PC-3 (cell line): ENCODE results near the gene GRIK1. TPM values are rescaled to one million over a fixed set of nuclear protein-coding genes. Genes with fewer than 3 reads are reported as not detected.
A peak's percentile ranks its signal among the peaks of the same experiment; 100 is the strongest.

Experiments used
- ATAC-seq: fragments of 200-7000 bp; cut with Tn5 transposase; 2 replicates; pipeline ENCODE4 v1.9.1; 2020; ENCODE audit warnings: mild to moderate bottlenecking, moderate library complexity
- BruUV-seq: library from RNA; stranded (reverse); fragments of 400-500 nt; replicated peaks from 2 replicates; lab custom pipeline; 2021; lab: Mats Ljungman, UMichigan
- CTCF ChIA-PET: fragments of 300-600 bp; sonication (Branson Sonifier 250); formaldehyde crosslinking; loops from one replicate; lab custom pipeline; 2022; ENCODE audit warnings: antibody characterized with exemption; lab: Charles Lee
- POLR2A ChIA-PET: fragments of 300-600 bp; sonication (Branson Sonifier 250); formaldehyde crosslinking; loops from one replicate; lab custom pipeline; 2022; ENCODE audit warnings: antibody characterized with exemption; ENCODE audit not compliant: unreplicated experiment; lab: Charles Lee
- DNase-seq: peaks from one replicate; pipeline ENCODE4 v3.0.0-alpha.2; 2015
- H2AFZ ChIP-seq: fragments of 300-600 bp; sonication (generic); 2 replicates; pipeline ENCODE4 v1.6.0; 2016; ENCODE audit warnings: antibody characterized with exemption, low read length
- H3F3A ChIP-seq: fragments of 300-600 bp; sonication (generic); one replicate; pipeline ENCODE4 v1.6.0; 2017; ENCODE audit warnings: antibody characterized with exemption, low read length, control low read depth, mild to moderate bottlenecking; ENCODE audit not compliant: unreplicated experiment
- H3K27ac ChIP-seq: fragments of 300-600 bp; sonication (generic); 2 replicates; pipeline ENCODE4 v1.5.1; 2016; ENCODE audit warnings: mild to moderate bottlenecking, low read length
- H3K27me3 ChIP-seq: fragments of 300-600 bp; sonication (generic); 2 replicates; pipeline ENCODE4 v1.6.1; 2016; ENCODE audit warnings: low read length, mixed read lengths
- H3K36me3 ChIP-seq: fragments of 300-600 bp; sonication (generic); 2 replicates; pipeline ENCODE4 v1.6.1; 2016; ENCODE audit warnings: low read depth, mixed run types, low read length, mixed read lengths
- H3K4me1 ChIP-seq: fragments of 300-600 bp; sonication (generic); 2 replicates; pipeline ENCODE4 v1.5.1; 2016; ENCODE audit warnings: low read length; ENCODE audit not compliant: insufficient read depth
- H3K4me2 ChIP-seq: fragments of 300-600 bp; sonication (generic); 2 replicates; pipeline ENCODE4 v1.6.0; 2016; ENCODE audit warnings: low read length
- H3K4me3 ChIP-seq: fragments of 300-600 bp; sonication (generic); 2 replicates; pipeline ENCODE4 v1.5.1; 2016; ENCODE audit warnings: mild to moderate bottlenecking, low read length, mixed read lengths
- H3K79me2 ChIP-seq: fragments of 300-600 bp; sonication (generic); 2 replicates; pipeline ENCODE4 v1.6.1; 2017; ENCODE audit warnings: low read length, mixed read lengths
- H3K9ac ChIP-seq: fragments of 300-600 bp; sonication (generic); 2 replicates; pipeline ENCODE4 v1.6.0; 2016; ENCODE audit warnings: mild to moderate bottlenecking, low read length
- H3K9me2 ChIP-seq: fragments of 300-600 bp; sonication (generic); replicated peaks from 2 replicates; pipeline ENCODE4 v1.6.1; 2016; ENCODE audit warnings: mixed run types, low read length, mixed read lengths
- H3K9me3 ChIP-seq: fragments of 300-600 bp; sonication (generic); 2 replicates; pipeline ENCODE4 v1.6.1; 2016; ENCODE audit warnings: low read length, mixed read lengths
- H4K20me1 ChIP-seq: fragments of 300-600 bp; sonication (generic); 2 replicates; pipeline ENCODE4 v1.6.1; 2016; ENCODE audit warnings: low read length, mixed read lengths
- EZH2 ChIP-seq: fragments of 300-600 bp; sonication (generic); IDR thresholded peaks from one replicate; pipeline ENCODE4 v1.6.1; 2017; ENCODE audit warnings: antibody characterized with exemption, mild to moderate bottlenecking, low read length; ENCODE audit not compliant: unreplicated experiment
- EZH2phosphoT487 ChIP-seq: fragments of 300-600 bp; sonication (generic); IDR thresholded peaks from 2 replicates; pipeline ENCODE4 v1.6.1; 2018; ENCODE audit warnings: mild to moderate bottlenecking, antibody characterized with exemption, low read length, borderline replicate concordance
- intact Hi-C: fragments of 100-400 bp; cut with micrococcal nuclease; formaldehyde crosslinking; loops from 2 replicates; pipeline ENCODE4 v1.9.0; 2023
- total RNA-seq: library from RNA; depleted of rRNA; stranded (reverse); fragments of >200 nt; gene quantifications from 2 replicates; pipeline ENCODE4 v1.2.3, GENCODE V29; 2014
- TF ChIP-seq, protein P1 (sequence below): fragments of 300-600 bp; sonication (generic); conservative IDR thresholded peaks from 2 replicates; pipeline ENCODE4 v1.5.1; 2017; ENCODE audit warnings: antibody characterized with exemption, low read depth, mild to moderate bottlenecking, low read length

GRIK1 gene
- total RNA-seq, 1 experiment from 2014 or later: not detected

- ChIA-PET CTCF (no interaction called here), POLR2A (no interaction called here)
- BruUV-seq: no TSS peak
- DNase-seq (peak; percentile 9), ATAC-seq (no peak)
- Histone ChIP-seq H3K9me2 (no peaks in the 10 kb centered on the region), H3K36me3 (no peaks in the 10 kb centered on the region), H3K9ac (no peak overlapping the region), H3K79me2 (no peaks in the 10 kb centered on the region), H3K27me3 (peaks cover 22% of the 10 kb centered on the region), H3K4me3 (no peak overlapping the region), H3F3A (no peaks in the 10 kb centered on the region), H3K27ac (no peak overlapping the region), H4K20me1 (no peaks in the 10 kb centered on the region), H3K4me1 (no peaks in the 10 kb centered on the region), H3K4me2 (no peak overlapping the region), H2AFZ (no peak overlapping the region), H3K9me3 (no peaks in the 10 kb centered on the region)
- no peak for TF ChIP-seq EZH2phosphoT487
- TF ChIP-seq, protein P1, sequence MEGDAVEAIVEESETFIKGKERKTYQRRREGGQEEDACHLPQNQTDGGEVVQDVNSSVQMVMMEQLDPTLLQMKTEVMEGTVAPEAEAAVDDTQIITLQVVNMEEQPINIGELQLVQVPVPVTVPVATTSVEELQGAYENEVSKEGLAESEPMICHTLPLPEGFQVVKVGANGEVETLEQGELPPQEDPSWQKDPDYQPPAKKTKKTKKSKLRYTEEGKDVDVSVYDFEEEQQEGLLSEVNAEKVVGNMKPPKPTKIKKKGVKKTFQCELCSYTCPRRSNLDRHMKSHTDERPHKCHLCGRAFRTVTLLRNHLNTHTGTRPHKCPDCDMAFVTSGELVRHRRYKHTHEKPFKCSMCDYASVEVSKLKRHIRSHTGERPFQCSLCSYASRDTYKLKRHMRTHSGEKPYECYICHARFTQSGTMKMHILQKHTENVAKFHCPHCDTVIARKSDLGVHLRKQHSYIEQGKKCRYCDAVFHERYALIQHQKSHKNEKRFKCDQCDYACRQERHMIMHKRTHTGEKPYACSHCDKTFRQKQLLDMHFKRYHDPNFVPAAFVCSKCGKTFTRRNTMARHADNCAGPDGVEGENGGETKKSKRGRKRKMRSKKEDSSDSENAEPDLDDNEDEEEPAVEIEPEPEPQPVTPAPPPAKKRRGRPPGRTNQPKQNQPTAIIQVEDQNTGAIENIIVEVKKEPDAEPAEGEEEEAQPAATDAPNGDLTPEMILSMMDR: no peak
- TF ChIP-seq EZH2: no peak
- intact Hi-C loops: no loop called here
Observed at GRCh38 chr21:29893687-29894086, 46.1 kb downstream of the GRIK1 start.

- H3K4me3 ChIP-seq: no peak overlapping the region
- no peak overlapping the region for H2AFZ ChIP-seq
- ChIA-PET POLR2A (no interaction called here), CTCF (no interaction called here)
- no peak overlapping the region for H3K4me2 ChIP-seq
- H3K9me2 ChIP-seq: no peaks in the 10 kb centered on the region
- intact Hi-C loops: no loop called here
- H3F3A ChIP-seq: no peaks in the 10 kb centered on the region
- no peak overlapping the region for H3K27ac ChIP-seq
- H3K9ac ChIP-seq: no peak overlapping the region
- ATAC-seq (no peak), DNase-seq (no peak)
- no peaks in the 10 kb centered on the region for H3K9me3 ChIP-seq
- H3K79me2 ChIP-seq: no peaks in the 10 kb centered on the region
- BruUV-seq: no TSS peak
- H3K27me3 ChIP-seq: peaks cover 21% of the 10 kb centered on the region
- H3K4me1 ChIP-seq: no peaks in the 10 kb centered on the region
- no peaks in the 10 kb centered on the region for H4K20me1 ChIP-seq
- TF ChIP-seq, protein P1: no peak
- no peak for TF ChIP-seq EZH2
- TF ChIP-seq EZH2phosphoT487: no peak
- H3K36me3 ChIP-seq: no peaks in the 10 kb centered on the region
Observed at GRCh38 chr21:29892379-29892778, 47.4 kb downstream of the GRIK1 start.

GRCh38 chr21:29888437-29888836 is 51.4 kb downstream of the GRIK1 start:
- intact Hi-C loops: no loop called here
- CTCF ChIA-PET: no interaction called here
- Histone ChIP-seq H3K36me3 (no peaks in the 10 kb centered on the region), H2AFZ (no peak overlapping the region), H3K4me3 (no peak overlapping the region), H3K79me2 (no peaks in the 10 kb centered on the region), H3K9me2 (no peaks in the 10 kb centered on the region), H4K20me1 (no peaks in the 10 kb centered on the region), H3K27ac (no peak overlapping the region), H3K9me3 (no peaks in the 10 kb centered on the region), H3K4me2 (no peak overlapping the region), H3K27me3 (peaks cover 7% of the 10 kb centered on the region; the same call in 1 of the 2 replicates), H3K9ac (no peak overlapping the region), H3F3A (no peaks in the 10 kb centered on the region), H3K4me1 (no peaks in the 10 kb centered on the region)
- DNase-seq (peak; percentile 20), ATAC-seq (no peak)
- BruUV-seq: no TSS peak
- no peak for TF ChIP-seq EZH2phosphoT487
- no peak for TF ChIP-seq EZH2
- TF ChIP-seq, protein P1: no peak
- POLR2A ChIA-PET: no interaction called here
